GM18507 (cell line): ENCODE data around the gene LYG2.
"Not testable (repeated sequence)": the region's sequence is repeated elsewhere in the genome, so short reads cannot be mapped to it uniquely, and the experiment has no call there.

ENCODE experiments used
- DNase-seq: peaks from one replicate; pipeline ENCODE4 v3.0.0; 2011; ENCODE audit warnings: low read depth; ENCODE audit not compliant: insufficient read length; ENCODE audit errors: extremely low spot score
- FAIRE-seq: peaks from 2 replicates; lab custom pipeline; 2011; peaks lifted over from hg19 to GRCh38; lab: Jason Lieb, UNC

Gene LYG2

DNA sequence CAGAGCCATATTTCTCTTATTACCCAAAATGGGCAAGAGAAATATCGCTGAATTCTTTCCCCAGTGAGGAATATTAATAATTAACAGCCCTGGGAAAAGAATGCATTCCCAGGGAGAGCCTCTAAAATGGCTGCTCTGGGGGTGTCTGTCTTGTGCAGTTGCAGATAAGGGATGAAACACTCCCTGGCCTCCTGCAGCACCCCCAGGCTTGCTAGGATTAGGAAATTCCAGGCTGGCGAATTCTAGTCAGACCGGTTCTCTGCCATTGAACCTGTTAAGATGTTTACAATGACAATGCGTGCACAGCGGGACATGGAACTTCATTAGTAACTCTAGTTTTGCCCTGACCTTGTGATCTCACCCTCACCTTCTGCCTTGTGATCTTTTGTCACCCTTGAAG, 50.0 kb downstream of the LYG2 start:
- FAIRE-seq, result no peak
- no peak for DNase-seq

DNA sequence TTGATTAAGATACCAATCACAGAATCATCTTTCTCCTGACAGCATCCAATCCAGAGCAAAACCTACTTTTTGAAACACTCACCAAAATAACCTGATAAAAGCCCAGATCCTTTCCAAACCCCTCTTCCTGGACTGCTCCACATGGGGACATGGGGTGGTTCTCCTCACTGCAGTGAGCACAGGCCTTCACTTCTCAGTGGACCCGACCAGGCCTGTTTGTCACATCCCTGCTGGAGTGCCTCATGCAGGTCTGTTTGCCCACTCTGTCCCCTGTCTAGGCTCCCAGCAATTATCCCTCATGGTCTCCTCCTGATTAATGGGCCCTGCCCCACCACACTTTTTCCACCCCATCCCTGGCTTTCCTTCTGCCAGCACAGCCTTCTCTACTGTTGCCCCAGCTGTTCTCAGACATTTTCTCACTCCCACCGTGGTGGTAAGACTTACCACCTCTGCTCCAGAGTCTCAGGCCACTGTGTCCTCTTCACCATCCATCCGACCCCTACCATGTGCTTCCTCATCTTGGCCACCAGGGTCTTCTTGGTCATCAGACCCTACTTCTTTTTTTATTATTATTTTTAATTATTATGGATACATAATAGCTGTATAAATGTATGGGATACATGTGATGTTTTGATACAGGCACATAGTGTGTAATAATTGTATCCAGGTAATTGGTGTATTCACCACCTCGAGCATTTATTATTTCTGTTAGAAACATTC, 53.3 kb downstream of the LYG2 start:
- no peak for FAIRE-seq
- no peak for DNase-seq

DNA sequence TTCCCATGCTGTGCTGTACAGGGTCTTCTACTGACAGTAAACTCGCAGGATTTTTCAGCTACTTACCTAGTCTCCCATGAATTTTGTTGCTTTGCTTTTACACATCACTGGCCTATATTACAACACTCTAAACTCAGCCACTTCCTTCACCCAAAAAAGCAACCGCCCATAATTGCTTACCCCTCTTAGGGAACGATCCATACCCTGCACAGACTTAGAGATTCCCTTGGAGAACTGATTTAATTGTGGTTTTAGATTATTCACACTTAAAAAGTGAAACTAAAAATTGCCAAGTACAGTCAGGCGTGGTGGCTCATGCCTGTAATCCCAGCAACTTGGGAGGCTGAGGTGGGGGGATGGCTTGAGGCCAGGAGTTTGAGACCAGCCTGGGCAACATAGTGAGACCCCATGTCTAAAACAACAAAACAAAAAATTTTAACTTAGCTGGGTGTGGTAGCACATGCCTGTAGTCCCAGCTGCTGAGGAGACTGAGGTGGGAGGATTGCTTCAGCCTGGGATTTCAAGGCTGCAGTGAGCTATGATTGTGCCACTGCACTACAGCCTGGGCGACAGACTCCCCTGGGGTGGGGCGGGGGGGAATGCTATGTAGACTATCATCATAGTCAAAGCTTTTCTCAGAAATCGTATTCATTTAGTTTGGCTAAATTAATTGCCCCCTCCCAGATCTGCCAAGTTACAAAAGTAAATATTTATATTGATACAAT, 55.2 kb downstream of the LYG2 start:
- DNase-seq, result no peak
- FAIRE-seq, result no peak

DNA sequence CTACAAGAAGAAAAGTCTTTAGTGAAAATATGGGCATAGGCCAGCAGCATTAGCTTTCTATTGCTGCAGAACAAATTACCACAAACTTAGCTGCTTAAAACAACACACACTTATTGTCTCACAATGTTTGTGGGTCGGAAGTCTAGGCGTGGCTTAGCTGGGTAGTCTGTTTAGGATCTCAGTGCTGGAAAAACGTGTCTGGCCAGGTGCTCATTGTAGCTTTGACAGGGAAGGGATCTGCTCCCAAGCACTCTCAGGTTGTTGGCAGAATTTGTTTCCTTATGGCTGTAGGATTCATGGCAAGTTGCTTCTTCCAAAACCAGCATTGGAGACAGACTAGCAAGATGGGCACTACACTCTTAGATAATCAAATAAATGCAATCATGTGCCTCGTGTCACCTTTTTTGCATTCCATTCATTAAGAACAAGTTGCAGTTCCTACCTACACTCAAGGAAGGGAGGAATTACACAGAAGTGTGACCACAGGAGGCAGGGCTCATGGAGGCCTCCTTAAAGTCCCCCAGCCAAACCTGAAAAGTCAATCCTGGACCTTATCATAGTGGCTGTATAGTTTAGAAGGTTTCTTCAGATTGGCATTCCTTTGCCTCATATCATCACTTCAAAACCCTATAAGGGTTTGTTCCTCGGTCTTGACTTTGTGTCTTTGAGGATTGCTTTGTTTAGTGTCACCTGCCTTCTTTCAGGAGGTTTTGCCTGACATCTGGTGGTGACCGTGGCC, 57.2 kb downstream of the LYG2 start:
- DNase-seq, result no peak

DNA sequence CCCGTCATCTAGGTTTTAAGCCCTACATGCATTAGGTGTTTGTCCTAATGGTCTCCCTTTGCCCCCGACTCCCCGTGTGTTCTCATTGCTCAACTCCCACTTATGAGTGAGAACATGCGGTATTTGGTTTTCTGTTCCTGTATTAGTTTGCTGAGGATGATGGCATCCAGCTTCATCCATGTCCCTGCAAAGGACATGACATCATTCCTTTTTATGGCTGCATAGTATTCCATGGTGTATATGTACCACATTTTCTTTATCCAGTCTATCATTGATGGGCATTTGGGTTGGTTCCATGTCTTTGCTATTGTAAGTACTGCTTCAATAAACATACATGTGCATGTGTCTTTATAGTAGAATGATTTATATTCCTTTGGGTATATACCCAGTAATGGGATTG, 63.1 kb downstream of the LYG2 start:
- not testable (repeated sequence) for FAIRE-seq, DNase-seq

More for the DNA sequence above, 57.2 kb downstream of the LYG2 start:
- FAIRE-seq, result no peak
